Adrenal gland (tissue), 5 donors: ENCODE results near the gene NUP93.

ENCODE experiments used
- POLR2A ChIP-seq, 2 donors: fragments of 450-650 bp; IDR thresholded peaks; one replicate each; pipeline ENCODE4 v1.6.1; 2017; ENCODE audit warnings: antibody characterized with exemption in 2 of 2, mild to moderate bottlenecking in 2 of 2, moderate library complexity in 1 of 2
- TF ChIP-seq, protein P1 (sequence below), 6 experiments: fragments of 450-650 bp in 4 of 6; fragments of 200-600 bp in 2 of 6; sonication (generic) in 1 of 6; IDR thresholded peaks; 1 replicate in 5 of 6; 2 replicates in 1 of 6; pipeline versions ENCODE4 v1.5.1 to v1.8.0; 2016 to 2021; ENCODE audit warnings: antibody characterized with exemption in 6 of 6, mild to moderate bottlenecking in 2 of 6, moderate library complexity in 1 of 6
- donor health status: DM: no; HTN: no; CAD: no.

DNA sequence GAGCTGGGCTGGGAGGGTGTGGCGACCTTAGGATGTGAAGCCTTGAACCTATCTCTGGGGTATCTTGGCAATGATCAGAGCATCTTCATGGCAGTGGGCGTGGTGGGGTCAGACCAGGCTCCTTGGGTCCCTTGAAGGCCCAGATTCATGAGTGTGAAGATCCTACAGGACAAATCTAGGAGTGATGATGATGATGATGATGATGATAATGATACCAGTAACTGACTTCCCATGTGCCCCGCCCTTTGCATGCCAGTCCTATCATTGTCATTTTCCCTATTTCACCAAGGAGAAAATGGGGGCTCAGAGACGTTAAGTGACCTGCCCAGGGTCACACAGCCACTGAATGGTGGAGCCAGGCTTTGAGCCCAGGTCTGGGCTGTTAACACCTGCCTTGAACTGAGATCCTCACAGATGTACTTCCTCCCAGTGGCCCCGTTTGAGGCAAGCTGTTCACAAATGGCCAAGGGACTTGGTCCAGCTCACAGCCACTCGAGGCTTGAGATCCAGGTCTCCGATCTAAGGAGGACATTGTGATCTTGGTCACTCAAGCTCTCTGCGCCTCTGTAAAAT is 148.4 kb downstream of the NUP93 start:
- TF ChIP-seq, protein P1, sequence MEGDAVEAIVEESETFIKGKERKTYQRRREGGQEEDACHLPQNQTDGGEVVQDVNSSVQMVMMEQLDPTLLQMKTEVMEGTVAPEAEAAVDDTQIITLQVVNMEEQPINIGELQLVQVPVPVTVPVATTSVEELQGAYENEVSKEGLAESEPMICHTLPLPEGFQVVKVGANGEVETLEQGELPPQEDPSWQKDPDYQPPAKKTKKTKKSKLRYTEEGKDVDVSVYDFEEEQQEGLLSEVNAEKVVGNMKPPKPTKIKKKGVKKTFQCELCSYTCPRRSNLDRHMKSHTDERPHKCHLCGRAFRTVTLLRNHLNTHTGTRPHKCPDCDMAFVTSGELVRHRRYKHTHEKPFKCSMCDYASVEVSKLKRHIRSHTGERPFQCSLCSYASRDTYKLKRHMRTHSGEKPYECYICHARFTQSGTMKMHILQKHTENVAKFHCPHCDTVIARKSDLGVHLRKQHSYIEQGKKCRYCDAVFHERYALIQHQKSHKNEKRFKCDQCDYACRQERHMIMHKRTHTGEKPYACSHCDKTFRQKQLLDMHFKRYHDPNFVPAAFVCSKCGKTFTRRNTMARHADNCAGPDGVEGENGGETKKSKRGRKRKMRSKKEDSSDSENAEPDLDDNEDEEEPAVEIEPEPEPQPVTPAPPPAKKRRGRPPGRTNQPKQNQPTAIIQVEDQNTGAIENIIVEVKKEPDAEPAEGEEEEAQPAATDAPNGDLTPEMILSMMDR (IDR thresholded peaks at IDR 0.05) = no peak
- TF ChIP-seq POLR2A (IDR thresholded peaks at IDR 0.05) = no peak
